Measurements from ENCODE around the gene CFD.
"Not testable (repeated sequence)": the region's sequence is repeated elsewhere in the genome, so short reads cannot be mapped to it uniquely, and the experiment has no call there.

The CFD gene

DNA sequence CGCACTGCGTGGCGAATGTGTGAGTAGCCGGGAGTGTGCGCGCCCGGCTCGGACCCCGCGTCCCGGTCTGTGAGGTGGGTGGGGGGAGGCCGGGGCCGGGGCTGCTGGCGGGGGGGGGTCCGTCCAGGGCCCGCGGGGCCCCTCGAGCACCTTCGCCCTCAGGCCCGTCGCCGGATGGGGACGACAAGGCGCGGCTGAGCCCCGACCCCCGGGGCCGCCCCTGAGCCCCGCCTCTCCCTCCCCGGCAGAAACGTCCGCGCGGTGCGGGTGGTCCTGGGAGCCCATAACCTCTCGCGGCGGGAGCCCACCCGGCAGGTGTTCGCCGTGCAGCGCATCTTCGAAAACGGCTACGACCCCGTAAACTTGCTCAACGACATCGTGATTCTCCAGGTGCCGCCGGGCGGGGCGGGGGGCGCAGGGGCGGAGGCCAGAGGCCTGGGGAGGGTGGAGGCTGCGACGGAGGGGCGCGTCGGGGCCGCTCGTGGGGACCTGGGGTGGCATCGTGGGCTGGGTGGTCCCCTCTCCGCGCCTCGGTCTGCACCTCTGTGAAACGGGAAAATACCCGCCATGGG, 6.4 kb upstream of the CFD start:
- in situ Hi-C loops (cut with HindIII; ENCODE audit: low sequenced_read_pairs) = no loop called here
- H3K4me3 ChIP-seq (ENCODE audit: low read depth, low read length) = no peak overlapping the region
- TF ChIP-seq, protein P1, sequence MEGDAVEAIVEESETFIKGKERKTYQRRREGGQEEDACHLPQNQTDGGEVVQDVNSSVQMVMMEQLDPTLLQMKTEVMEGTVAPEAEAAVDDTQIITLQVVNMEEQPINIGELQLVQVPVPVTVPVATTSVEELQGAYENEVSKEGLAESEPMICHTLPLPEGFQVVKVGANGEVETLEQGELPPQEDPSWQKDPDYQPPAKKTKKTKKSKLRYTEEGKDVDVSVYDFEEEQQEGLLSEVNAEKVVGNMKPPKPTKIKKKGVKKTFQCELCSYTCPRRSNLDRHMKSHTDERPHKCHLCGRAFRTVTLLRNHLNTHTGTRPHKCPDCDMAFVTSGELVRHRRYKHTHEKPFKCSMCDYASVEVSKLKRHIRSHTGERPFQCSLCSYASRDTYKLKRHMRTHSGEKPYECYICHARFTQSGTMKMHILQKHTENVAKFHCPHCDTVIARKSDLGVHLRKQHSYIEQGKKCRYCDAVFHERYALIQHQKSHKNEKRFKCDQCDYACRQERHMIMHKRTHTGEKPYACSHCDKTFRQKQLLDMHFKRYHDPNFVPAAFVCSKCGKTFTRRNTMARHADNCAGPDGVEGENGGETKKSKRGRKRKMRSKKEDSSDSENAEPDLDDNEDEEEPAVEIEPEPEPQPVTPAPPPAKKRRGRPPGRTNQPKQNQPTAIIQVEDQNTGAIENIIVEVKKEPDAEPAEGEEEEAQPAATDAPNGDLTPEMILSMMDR (IDR thresholded peaks at IDR 0.05; ENCODE audit: low read depth, low read length, missing control alignments) = no peak
- no peak for DNase-seq (ENCODE audit: low read depth)

DNA sequence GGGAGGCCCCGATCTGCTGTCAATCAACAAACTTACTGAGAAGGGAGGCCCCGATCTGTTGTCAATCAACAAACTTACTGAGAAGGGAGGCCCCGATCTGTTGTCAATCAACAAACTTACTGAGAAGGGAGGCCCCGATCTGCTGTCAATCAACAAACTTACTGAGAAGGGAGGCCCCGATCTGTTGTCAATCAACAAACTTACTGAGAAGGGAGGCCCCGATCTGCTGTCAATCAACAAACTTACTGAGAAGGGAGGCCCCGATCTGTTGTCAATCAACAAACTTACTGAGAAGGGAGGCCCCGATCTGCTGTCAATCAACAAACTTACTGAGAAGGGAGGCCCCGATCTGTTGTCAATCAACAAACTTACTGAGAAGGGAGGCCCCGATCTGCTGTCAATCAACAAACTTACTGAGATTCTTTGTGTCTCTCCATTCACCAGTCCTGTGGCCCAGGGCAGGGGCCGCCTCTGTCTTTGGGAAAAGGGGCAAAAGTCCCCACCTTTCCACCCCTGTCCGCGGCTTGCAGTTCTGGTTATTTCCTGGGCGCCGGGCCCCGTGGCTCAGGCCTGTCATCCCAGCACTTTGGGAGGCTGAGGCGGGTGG, 5.7 kb upstream of the CFD start:
- in situ Hi-C loops (cut with HindIII; ENCODE audit: low sequenced_read_pairs); DNase-seq (ENCODE audit: low read depth): not testable (repeated sequence)

DNA sequence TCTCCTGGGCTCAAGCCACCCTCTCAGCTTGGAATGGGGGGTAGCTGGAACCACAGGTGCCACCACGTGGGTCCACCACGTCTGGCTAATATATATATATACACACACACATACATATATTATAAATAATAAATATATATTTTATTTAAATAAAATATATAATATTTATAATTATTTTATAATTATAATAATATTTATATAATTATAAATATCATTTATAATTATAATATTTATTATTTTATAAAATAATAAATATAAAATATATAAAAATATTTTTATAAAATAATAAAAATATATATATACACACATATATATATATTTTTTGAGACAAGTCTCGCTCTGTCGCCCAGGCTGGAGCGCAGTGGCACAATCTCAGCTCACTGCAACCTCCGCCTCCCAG, 4.9 kb upstream of the CFD start:
- in situ Hi-C loops (cut with HindIII; ENCODE audit: low sequenced_read_pairs) = no loop called here
- TF ChIP-seq, protein P1 (IDR thresholded peaks at IDR 0.05; ENCODE audit: low read depth, low read length, missing control alignments) = no peak
- DNase-seq (ENCODE audit: low read depth) = no peak
- H3K4me3 ChIP-seq (ENCODE audit: low read depth, low read length) = no peak overlapping the region

More for the DNA sequence above, 5.7 kb upstream of the CFD start:
- H3K4me3 ChIP-seq (ENCODE audit: low read depth, low read length) = not testable (repeated sequence)

DNA sequence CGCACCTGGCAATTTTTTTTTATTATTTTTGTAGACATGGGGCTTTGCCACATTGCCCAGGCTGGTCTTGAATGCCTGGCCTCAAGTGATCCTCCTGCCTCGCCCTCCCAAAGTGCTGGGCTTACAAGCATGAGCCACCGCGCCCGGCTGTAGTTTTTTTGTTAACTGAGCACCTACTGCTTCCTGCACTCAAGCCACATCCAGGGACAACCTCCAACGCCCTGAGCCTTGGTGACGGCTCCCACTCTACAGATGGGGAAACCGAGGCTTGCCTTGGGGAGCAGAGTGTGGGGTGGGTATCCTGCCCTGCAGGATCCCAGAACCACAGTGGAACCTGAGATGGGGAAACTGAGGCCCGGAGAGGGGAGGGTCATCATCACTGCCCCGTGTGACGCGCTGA, 4.3 kb upstream of the CFD start:
- TF ChIP-seq, protein P1 (IDR thresholded peaks at IDR 0.05; ENCODE audit: low read depth, low read length, missing control alignments) = no peak
- H3K4me3 ChIP-seq (ENCODE audit: low read depth, low read length) = no peak overlapping the region
- in situ Hi-C loops (cut with HindIII; ENCODE audit: low sequenced_read_pairs) = no loop called here

DNA sequence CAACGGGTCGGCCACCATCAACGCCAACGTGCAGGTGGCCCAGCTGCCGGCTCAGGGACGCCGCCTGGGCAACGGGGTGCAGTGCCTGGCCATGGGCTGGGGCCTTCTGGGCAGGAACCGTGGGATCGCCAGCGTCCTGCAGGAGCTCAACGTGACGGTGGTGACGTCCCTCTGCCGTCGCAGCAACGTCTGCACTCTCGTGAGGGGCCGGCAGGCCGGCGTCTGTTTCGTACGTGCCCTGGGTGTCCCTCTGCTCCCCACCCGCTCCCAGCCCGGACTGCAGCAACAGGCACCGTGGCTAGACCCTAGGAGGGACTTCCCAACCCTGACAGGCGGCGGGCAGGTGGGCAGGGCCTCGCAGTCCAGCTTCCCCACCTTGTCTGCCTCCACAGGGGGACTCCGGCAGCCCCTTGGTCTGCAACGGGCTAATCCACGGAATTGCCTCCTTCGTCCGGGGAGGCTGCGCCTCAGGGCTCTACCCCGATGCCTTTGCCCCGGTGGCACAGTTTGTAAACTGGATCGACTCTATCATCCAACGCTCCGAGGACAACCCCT, 3.8 kb upstream of the CFD start:
- in situ Hi-C loops (cut with HindIII; ENCODE audit: low sequenced_read_pairs) = no loop called here
- H3K4me3 ChIP-seq (ENCODE audit: low read depth, low read length) = no peak overlapping the region
- DNase-seq (ENCODE audit: low read depth) = no peak
- TF ChIP-seq, protein P1 (IDR thresholded peaks at IDR 0.05; ENCODE audit: low read depth, low read length, missing control alignments) = no peak

More for the DNA sequence above, 4.3 kb upstream of the CFD start:
- no peak for DNase-seq (ENCODE audit: low read depth)

DNA sequence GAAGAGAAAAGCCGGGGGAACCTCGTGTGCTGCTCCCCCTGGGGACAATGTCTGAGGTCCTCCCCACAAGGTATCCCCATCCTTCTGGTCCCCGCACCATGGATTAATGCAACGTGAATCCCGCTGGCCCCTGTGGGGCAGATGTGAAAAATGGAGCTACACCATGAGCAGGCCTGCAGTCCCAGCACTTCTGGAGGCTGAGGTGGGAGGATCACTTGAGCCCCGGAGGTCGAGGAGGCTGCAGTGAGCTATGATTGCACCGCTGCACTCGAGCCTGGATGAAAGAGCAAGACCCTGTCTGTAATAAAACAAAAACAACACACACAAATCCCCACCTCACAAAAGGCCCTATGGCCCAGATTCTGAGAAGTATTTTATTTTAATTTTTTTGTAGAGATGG, 1.2 kb upstream of the CFD start:
- TF ChIP-seq, protein P1 (IDR thresholded peaks at IDR 0.05; ENCODE audit: low read depth, low read length, missing control alignments) = no peak
- in situ Hi-C loops (cut with HindIII; ENCODE audit: low sequenced_read_pairs) = no loop called here
- DNase-seq (ENCODE audit: low read depth) = no peak
- H3K4me3 ChIP-seq (ENCODE audit: low read depth, low read length) = no peak overlapping the region

DNA sequence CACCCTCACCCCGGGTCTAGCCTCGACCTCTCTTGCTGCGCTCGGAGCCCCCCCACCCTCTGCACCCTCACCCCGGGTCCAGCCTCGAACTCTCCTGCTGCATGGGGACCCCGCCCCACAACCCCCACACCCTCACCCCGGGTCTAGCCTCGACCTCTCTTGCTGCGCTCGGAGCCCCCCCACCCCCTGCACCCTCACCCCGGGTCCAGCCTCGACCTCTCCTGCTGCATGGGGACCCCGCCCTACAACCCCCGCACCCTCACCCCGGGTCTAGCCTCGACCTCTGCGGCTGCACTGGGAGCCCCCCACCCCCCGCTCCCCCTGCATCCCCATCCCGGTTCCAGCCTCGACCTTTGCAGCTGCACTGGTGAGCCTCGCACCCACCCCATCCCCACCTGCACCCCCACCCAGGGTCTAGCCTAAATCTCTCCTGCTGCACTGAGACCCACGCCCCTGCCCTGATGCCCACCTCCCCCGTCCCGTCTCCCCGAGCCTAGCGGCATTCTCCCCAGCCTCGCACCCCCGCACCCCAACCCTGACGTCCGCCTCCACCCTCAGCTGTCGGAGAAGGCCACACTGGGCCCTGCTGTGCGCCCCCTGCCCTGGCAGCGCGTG, 1.8 kb downstream of the CFD start:
- in situ Hi-C loops (cut with HindIII; ENCODE audit: low sequenced_read_pairs) = no loop called here
- H3K4me3 ChIP-seq (ENCODE audit: low read depth, low read length) = no peak overlapping the region
- DNase-seq (ENCODE audit: low read depth) = no peak
- TF ChIP-seq, protein P1 (IDR thresholded peaks at IDR 0.05; ENCODE audit: low read depth, low read length, missing control alignments) = no peak
